GM18517 (cell line): ENCODE results near the gene CPNE8.
"Not testable (repeated sequence)": the region's sequence is repeated elsewhere in the genome, so short reads cannot be mapped to it uniquely, and the experiment has no call there.

Source experiments
- ATAC-seq: cut with Tn5 transposase; IDR thresholded peaks from one replicate; pipeline ENCODE4 v1.9.1; 2021; ENCODE audit warnings: mild to moderate bottlenecking, moderate library complexity; ENCODE audit not compliant: unreplicated experiment

The CPNE8 gene

GRCh38 chr12:38744041-38744440 is 161.3 kb downstream of the CPNE8 start:
- ATAC-seq: no peak

GRCh38 chr12:38742496-38742895 is 162.9 kb downstream of the CPNE8 start:
- not testable (repeated sequence) for ATAC-seq

GRCh38 chr12:38736821-38737220 is 168.6 kb downstream of the CPNE8 start:
- ATAC-seq: no peak

GRCh38 chr12:38732761-38733160 is 172.6 kb downstream of the CPNE8 start:
- no peak for ATAC-seq

GRCh38 chr12:38728894-38729293 is 176.5 kb downstream of the CPNE8 start:
- no peak for ATAC-seq

- ATAC-seq: no peak
These were observed 183.7 kb downstream of the CPNE8 start for GRCh38 chr12:38721611-38722252.

GRCh38 chr12:38720661-38721060 is 184.7 kb downstream of the CPNE8 start:
- no peak for ATAC-seq

GRCh38 chr12:38713294-38713693 is 192.1 kb downstream of the CPNE8 start:
- no peak for ATAC-seq

- ATAC-seq: peak; percentile 92
These were observed 194.3 kb downstream of the CPNE8 start for GRCh38 chr12:38711054-38711453.

- ATAC-seq: no peak
These were observed 196.9 kb downstream of the CPNE8 start for GRCh38 chr12:38708466-38708865.

- ATAC-seq: no peak
These were observed 197.7 kb downstream of the CPNE8 start for GRCh38 chr12:38707648-38708047.

GRCh38 chr12:38697289-38697688 is 208.1 kb downstream of the CPNE8 start:
- no peak for ATAC-seq

- no peak for ATAC-seq
These were observed 210.3 kb downstream of the CPNE8 start for GRCh38 chr12:38695057-38695456.

- no peak for ATAC-seq
These were observed 214.2 kb downstream of the CPNE8 start for GRCh38 chr12:38691164-38691563.

GRCh38 chr12:38690646-38691045 is 214.7 kb downstream of the CPNE8 start:
- ATAC-seq: no peak

GRCh38 chr12:38689704-38690103 is 215.7 kb downstream of the CPNE8 start:
- no peak for ATAC-seq

- ATAC-seq: no peak
These were observed 216.2 kb downstream of the CPNE8 start for GRCh38 chr12:38689195-38689594.

- ATAC-seq: no peak
These were observed 222.9 kb downstream of the CPNE8 start for GRCh38 chr12:38682521-38682920.

GRCh38 chr12:38669530-38669929 is 235.9 kb downstream of the CPNE8 start:
- ATAC-seq: no peak

GRCh38 chr12:38669081-38669480 is 236.3 kb downstream of the CPNE8 start:
- ATAC-seq: no peak

GRCh38 chr12:38666425-38666824 is 239.0 kb downstream of the CPNE8 start:
- no peak for ATAC-seq

GRCh38 chr12:38664661-38665269 is 240.6 kb downstream of the CPNE8 start:
- peak; percentile 94 for ATAC-seq

- ATAC-seq: no peak
These were observed 242.6 kb downstream of the CPNE8 start for GRCh38 chr12:38662829-38663228.
